HG03469 (cell line): ENCODE measurements around the gene DNAJC17.
A peak's percentile ranks its signal among the peaks of the same experiment; 100 is the strongest.

Source experiments
- ATAC-seq: cut with Tn5 transposase; IDR thresholded peaks from one replicate; pipeline ENCODE4 v1.9.1; 2021; ENCODE audit warnings: mild to moderate bottlenecking, moderate library complexity, moderate number of reproducible peaks; ENCODE audit not compliant: unreplicated experiment

DNAJC17 gene

GRCh38 chr15:40807028-40807887 lies at the start of gene DNAJC17, which contains the start of gene ZFYVE19:
Gene DNAJC17, minus strand, starts transcription at chr15:40807473. Its CDS starts 27 bp downstream, at chr15:40807446.
Gene ZFYVE19, plus strand, starts transcription at chr15:40807089. Its CDS starts 501 bp downstream, at chr15:40807590.
- peak; percentile 84 for ATAC-seq

- no peak for ATAC-seq
Observed at GRCh38 chr15:40856746-40857145, 49.5 kb upstream of the DNAJC17 start.

- ATAC-seq = no peak
Observed at GRCh38 chr15:40855706-40856234, 48.5 kb upstream of the DNAJC17 start.

DNA sequence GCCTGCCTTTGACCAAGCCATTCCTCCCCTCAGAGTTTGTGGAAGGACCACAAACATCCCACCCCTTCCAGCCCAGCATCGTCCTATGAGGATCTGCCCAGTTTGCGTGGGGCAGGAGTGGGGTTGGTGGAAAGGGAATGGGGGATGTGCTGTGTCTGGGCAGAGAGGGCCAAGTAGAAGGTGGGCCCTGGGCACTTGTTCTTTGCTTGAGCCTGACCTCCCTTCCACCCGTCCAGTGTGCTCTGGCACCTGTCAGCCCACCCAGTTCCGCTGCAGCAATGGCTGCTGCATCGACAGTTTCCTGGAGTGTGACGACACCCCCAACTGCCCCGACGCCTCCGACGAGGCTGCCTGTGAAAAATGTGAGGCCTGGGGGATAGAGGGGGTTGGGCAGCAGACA lies 46.9 kb upstream of the DNAJC17 start:
- ATAC-seq = no peak

- no peak for ATAC-seq
Observed at GRCh38 chr15:40853241-40853890, 46.1 kb upstream of the DNAJC17 start.

- ATAC-seq = no peak
Observed at GRCh38 chr15:40852529-40852928, 45.3 kb upstream of the DNAJC17 start.

- no peak for ATAC-seq
Observed at GRCh38 chr15:40850576-40851112, 43.4 kb upstream of the DNAJC17 start.

GRCh38 chr15:40847223-40847961 lies 40.1 kb upstream of the DNAJC17 start:
- ATAC-seq = no peak

- no peak for ATAC-seq
Observed at GRCh38 chr15:40846841-40847222, 39.6 kb upstream of the DNAJC17 start.

GRCh38 chr15:40845511-40846284 lies 38.4 kb upstream of the DNAJC17 start:
- ATAC-seq = no peak

- ATAC-seq = no peak
Observed at GRCh38 chr15:40845036-40845435, 37.8 kb upstream of the DNAJC17 start.

- ATAC-seq = no peak
Observed at GRCh38 chr15:40844696-40845030, 37.4 kb upstream of the DNAJC17 start.

DNA sequence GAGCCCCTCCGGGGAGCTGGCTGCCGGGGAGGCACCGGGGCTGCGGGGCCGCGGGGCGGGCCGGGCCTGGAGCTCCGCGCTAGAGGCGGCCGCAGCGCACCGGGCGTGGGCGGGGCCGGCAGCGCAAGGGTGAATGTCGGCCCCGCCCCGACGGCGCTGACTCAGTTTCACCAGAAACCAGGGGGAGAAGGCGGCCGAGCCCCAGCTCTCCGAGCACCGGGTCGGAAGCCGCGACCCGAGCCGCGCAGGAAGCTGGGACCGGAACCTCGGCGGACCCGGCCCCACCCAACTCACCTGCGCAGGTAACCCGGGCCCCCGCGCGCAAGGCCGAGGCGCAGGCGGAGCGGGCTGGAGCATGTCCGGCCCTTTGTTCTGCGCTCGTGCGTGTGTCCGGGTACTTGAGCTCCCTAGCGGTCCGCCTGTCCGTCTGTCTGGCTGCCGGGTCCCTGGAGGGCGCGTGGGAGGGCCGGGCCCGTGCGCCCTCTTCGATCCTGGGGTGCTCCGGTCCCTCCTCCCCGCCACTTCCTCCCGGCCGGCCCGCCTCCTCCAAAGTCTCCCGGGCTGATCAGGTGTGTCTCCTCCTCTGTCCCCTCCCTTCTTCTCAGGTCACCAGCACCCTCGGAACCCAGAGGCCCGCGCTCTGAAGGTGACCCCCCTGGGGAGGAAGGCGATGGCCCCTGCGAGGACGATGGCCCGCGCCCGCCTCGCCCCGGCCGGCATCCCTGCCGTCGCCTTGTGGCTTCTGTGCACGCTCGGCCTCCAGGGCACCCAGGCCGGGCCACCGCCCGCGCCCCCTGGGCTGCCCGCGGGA lies 36.8 kb upstream of the DNAJC17 start, which contains the start of gene SPINT1:
Gene SPINT1, plus strand, starts transcription at position 164 of the 811 bp plus-strand sequence. Its CDS starts 507 bp downstream, at position 671.
- ATAC-seq = no peak

DNA sequence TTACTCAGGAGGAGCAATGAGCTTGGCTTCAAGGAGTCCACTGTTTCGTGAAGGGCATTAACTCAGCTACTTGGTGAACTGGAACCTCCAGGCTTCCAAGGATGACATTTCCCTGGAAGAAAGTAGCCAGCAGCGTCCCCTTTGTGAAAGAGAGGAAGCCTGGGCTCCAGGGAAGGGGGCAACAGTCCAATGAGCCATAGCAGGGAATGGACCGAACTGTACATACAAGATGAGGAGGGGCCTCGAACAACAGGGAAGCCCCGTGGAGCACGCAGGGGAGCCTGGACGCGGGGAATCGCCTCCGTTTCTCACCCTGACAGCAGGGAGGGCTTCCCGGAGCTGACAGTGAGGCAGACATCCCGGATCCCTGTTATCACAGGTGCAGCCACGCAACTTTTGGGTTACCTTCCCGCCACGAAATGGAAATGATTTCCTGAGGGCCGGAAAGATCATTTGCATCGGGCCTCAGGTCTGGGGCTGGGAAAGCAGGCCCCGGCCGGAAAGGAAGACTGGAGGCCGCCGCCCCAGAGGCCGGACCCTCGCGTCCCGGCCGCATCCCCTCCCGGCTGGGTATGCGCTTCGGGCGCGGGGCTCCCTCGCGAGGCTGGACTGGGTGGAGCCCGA lies 36.1 kb upstream of the DNAJC17 start:
- no peak for ATAC-seq

DNA sequence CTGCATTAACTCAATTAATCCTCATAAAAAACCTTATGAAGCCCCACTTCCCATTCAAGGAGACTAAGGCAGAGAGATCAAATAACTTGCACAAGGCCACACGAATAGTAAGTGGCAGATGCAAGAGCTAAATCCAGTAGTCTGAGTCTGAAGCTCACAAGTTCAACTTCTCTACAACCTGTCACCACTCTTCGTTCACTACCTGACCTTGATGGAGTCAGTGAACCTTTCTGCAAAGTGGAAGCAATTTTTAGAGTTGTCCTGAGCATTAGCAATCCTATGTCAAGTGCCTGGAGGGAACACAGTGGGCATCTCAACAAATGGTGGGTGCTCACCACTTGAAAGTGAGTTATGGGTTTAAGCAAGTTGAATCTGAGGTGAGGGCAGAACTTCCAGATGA lies 34.5 kb upstream of the DNAJC17 start:
- no peak for ATAC-seq

- no peak for ATAC-seq
Observed at GRCh38 chr15:40838756-40839155, 31.5 kb upstream of the DNAJC17 start.

- ATAC-seq = no peak
Observed at GRCh38 chr15:40836020-40836419, 28.7 kb upstream of the DNAJC17 start.

GRCh38 chr15:40832903-40833302 lies 25.6 kb upstream of the DNAJC17 start:
- no peak for ATAC-seq

DNA sequence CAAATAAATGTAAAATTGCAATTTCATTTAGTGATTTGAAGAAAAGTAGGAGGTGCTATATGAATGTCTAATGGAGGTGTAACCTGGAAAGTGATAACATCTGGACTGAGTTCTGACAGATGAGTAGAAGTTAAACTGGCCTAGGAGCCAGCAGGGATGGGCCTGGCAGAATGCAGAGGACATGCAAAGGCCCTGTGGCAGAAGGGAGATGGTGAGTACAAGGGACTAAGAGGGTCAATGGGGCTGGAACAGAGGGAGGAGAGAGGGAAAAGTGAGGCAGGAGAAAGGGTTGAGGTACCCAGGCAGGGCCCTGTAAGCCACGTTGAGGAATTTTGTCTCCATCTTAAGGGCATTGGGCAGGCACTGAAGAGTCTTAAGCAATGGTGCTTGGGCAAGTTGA lies 24.6 kb upstream of the DNAJC17 start:
- no peak for ATAC-seq
